MM.1S (cell line): ENCODE measurements around the gene ZBTB12.
A peak's percentile ranks its signal among the peaks of the same experiment; 100 is the strongest.

Source experiments
- DNase-seq: peaks from one replicate; pipeline ENCODE4 v3.0.0-alpha.2; 2015
- H2AFZ ChIP-seq: fragments of 300-600 bp; sonication (generic); 2 replicates; pipeline ENCODE4 v1.6.0; 2016; ENCODE audit warnings: antibody characterized with exemption, low read length
- H3F3A ChIP-seq: fragments of 300-600 bp; sonication (generic); 2 replicates; pipeline ENCODE4 v1.6.1; 2016; ENCODE audit warnings: mild to moderate bottlenecking, antibody characterized with exemption, low read length, moderate library complexity, mixed read lengths; ENCODE audit not compliant: insufficient read depth
- H3K27ac ChIP-seq: fragments of 300-600 bp; sonication (generic); 2 replicates; pipeline ENCODE4 v1.5.1; 2016; ENCODE audit warnings: mild to moderate bottlenecking, low read length
- H3K27me3 ChIP-seq: fragments of 300-600 bp; sonication (generic); replicated peaks from 2 replicates; pipeline ENCODE4 v1.6.0; 2016; ENCODE audit warnings: low read length; ENCODE audit not compliant: insufficient read depth
- H3K36me3 ChIP-seq: fragments of 300-600 bp; sonication (generic); replicated peaks from 2 replicates; pipeline ENCODE4 v1.6.1; 2016; ENCODE audit warnings: mild to moderate bottlenecking, low read length, mixed read lengths; ENCODE audit not compliant: insufficient read depth
- H3K4me1 ChIP-seq: fragments of 300-600 bp; sonication (generic); 2 replicates; pipeline ENCODE4 v1.6.1; 2016; ENCODE audit warnings: low read length, mixed read lengths
- H3K4me2 ChIP-seq: fragments of 300-600 bp; sonication (generic); 2 replicates; pipeline ENCODE4 v1.6.0; 2016; ENCODE audit warnings: low read depth, low read length
- H3K4me3 ChIP-seq: fragments of 300-600 bp; sonication (generic); 2 replicates; pipeline ENCODE4 v1.5.1; 2016; ENCODE audit warnings: low read length, mixed read lengths
- H3K79me2 ChIP-seq: fragments of 300-600 bp; sonication (generic); 2 replicates; pipeline ENCODE4 v1.6.1; 2016; ENCODE audit warnings: mixed run types, low read length, mixed read lengths
- H3K9ac ChIP-seq: fragments of 300-600 bp; sonication (generic); 2 replicates; pipeline ENCODE4 v1.6.1; 2016; ENCODE audit warnings: low read length, mixed read lengths
- H3K9me2 ChIP-seq: fragments of 300-600 bp; sonication (generic); replicated peaks from 2 replicates; pipeline ENCODE4 v1.6.1; 2016; ENCODE audit warnings: mild to moderate bottlenecking, low read length, mixed read lengths; ENCODE audit not compliant: insufficient read depth
- H3K9me3 ChIP-seq: fragments of 300-600 bp; sonication (generic); replicated peaks from 2 replicates; pipeline ENCODE4 v1.6.1; 2016; ENCODE audit warnings: mild to moderate bottlenecking, low read length, mixed read lengths; ENCODE audit not compliant: insufficient read depth
- H4K20me1 ChIP-seq: fragments of 300-600 bp; sonication (generic); 2 replicates; pipeline ENCODE4 v1.6.1; 2016; ENCODE audit warnings: mild to moderate bottlenecking, low read length, moderate library complexity, mixed read lengths; ENCODE audit not compliant: insufficient read depth
- EZH2 ChIP-seq: fragments of 300-600 bp; sonication (generic); optimal IDR thresholded peaks from 2 replicates; pipeline ENCODE3; 2017; ENCODE audit warnings: low read depth, mild to moderate bottlenecking, antibody characterized with exemption, low read length, mixed read lengths
- EZH2phosphoT487 ChIP-seq: fragments of 300-600 bp; sonication (generic); IDR thresholded peaks from 2 replicates; pipeline ENCODE4 v1.6.1; 2018; ENCODE audit warnings: antibody characterized with exemption, low read length
- TF ChIP-seq, protein P1 (sequence below): fragments of 300-600 bp; sonication (generic); IDR thresholded peaks from 2 replicates; pipeline ENCODE4 v1.5.1; 2016; ENCODE audit warnings: antibody characterized with exemption, low read length, mixed read lengths

The ZBTB12 gene

DNA sequence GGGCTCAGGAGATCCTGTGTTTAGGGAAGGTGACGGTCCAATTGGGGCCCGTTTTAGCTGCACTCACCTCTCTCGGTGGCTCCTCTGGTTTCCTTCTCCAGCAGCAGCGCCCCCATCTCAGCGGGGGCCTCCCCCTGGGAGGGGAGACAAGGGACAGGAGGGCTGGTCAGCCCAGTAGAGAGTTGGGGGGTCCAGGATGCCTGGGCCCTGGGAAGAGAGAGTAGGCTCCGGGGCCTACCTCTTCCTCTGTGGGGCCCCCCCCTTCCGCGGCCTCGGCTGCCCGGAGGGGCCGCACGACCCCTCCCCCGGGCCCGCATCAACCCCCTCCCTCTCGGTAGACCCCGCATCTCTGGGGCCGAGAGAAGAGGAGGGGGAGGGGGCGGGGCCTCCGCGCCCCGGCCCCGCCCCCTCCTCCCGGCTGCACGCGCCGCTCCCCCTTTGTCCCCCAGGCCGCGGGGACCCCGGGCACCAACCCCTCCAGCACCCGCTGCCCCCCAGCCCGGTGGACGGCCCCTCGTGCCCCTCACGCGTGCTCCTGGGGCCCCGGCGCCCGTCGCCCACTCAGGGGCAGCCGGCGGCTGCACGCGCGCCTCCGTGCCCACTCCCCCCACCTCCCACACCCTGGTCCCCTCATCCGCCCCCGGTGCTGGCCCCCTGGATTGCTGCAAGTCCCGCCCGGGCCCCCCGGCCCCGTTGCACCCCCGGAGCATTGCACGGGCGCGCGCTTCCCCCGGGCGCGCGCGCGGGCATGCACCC, 4.9 kb downstream of the ZBTB12 start:
- TF ChIP-seq EZH2phosphoT487 (no peak), EZH2 (no peak)
- TF ChIP-seq, protein P1, sequence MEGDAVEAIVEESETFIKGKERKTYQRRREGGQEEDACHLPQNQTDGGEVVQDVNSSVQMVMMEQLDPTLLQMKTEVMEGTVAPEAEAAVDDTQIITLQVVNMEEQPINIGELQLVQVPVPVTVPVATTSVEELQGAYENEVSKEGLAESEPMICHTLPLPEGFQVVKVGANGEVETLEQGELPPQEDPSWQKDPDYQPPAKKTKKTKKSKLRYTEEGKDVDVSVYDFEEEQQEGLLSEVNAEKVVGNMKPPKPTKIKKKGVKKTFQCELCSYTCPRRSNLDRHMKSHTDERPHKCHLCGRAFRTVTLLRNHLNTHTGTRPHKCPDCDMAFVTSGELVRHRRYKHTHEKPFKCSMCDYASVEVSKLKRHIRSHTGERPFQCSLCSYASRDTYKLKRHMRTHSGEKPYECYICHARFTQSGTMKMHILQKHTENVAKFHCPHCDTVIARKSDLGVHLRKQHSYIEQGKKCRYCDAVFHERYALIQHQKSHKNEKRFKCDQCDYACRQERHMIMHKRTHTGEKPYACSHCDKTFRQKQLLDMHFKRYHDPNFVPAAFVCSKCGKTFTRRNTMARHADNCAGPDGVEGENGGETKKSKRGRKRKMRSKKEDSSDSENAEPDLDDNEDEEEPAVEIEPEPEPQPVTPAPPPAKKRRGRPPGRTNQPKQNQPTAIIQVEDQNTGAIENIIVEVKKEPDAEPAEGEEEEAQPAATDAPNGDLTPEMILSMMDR, result no peak
- Histone ChIP-seq H3K9me3 (no peaks in the 10 kb centered on the region), H3K9me2 (no peaks in the 10 kb centered on the region), H3K27me3 (no peaks in the 10 kb centered on the region), H2AFZ (peak overlapping the region; percentile 52), H4K20me1 (no peaks in the 10 kb centered on the region), H3K79me2 (peaks cover 22% of the 10 kb centered on the region), H3K9ac (peak overlapping the region; percentile 62), H3F3A (peaks cover 16% of the 10 kb centered on the region), H3K4me3 (peak overlapping the region; percentile 95), H3K4me2 (peak overlapping the region; percentile 71), H3K4me1 (0 out of 2 replicates have a peak, but pooled peaks cover 3% of the 10 kb centered on the region), H3K36me3 (no peaks in the 10 kb centered on the region), H3K27ac (no peak overlapping the region; the same call in 1 of the 2 replicates)
- no peak for DNase-seq

DNA sequence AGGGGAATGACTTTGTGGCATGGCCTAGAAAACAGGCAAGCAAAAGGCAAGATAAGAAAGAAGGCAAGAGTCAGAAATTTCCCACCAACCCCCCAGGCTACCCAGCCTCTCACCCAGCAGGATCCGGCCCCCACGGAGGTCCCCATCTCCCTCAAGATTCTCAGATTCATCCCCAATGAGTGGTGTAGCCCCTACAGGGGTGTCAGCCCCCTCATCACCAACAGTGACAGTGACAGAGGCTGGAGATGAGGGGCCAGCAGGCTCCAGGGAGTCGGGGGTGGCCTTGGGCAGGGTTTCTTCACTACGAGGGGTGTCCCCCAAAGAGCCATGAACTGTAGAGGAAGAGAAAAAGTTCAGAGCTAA, 5.4 kb downstream of the ZBTB12 start:
- Histone ChIP-seq H3K27ac (no peak overlapping the region; the same call in 1 of the 2 replicates), H3K9me2 (no peaks in the 10 kb centered on the region), H3K9me3 (no peaks in the 10 kb centered on the region), H3K4me2 (peak overlapping the region; percentile 71), H4K20me1 (no peaks in the 10 kb centered on the region), H3F3A (peaks cover 16% of the 10 kb centered on the region), H3K9ac (peak overlapping the region; percentile 62; the same call in 1 of the 2 replicates), H3K4me1 (0 out of 2 replicates have a peak, but pooled peaks cover 3% of the 10 kb centered on the region), H3K27me3 (no peaks in the 10 kb centered on the region), H2AFZ (peak overlapping the region; percentile 52), H3K79me2 (peaks cover 22% of the 10 kb centered on the region), H3K36me3 (no peaks in the 10 kb centered on the region), H3K4me3 (peak overlapping the region; percentile 95)
- TF ChIP-seq EZH2 (no peak), EZH2phosphoT487 (no peak)
- TF ChIP-seq, protein P1, result no peak
- no peak for DNase-seq

DNA sequence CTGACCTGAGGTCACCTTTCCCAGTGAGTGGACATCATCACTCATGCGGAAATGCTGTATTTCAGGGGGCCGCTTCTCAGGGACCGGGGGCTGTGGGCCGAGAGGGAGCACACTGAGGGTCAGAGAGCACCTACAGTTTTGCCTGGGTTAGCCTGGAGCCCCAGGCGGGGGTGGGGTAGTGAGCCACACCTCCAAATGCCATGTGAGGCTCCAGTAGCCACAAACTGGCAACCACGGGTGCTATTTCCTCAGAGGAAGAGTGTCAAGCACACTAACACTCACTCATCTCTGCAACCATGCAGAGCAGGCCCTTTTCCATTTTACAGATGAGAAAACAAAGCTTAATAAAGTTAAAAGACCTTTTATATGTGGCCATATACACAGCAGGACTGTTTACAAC, 9.1 kb downstream of the ZBTB12 start:
- no peak for DNase-seq
- no peaks in the 10 kb centered on the region; the same call in 1 of the 2 replicates for H3K36me3 ChIP-seq
- H3K4me3 ChIP-seq, result no peak overlapping the region
- H3K4me1 ChIP-seq, result no peaks in the 10 kb centered on the region
- TF ChIP-seq EZH2phosphoT487 (no peak), EZH2 (no peak)
- TF ChIP-seq, protein P1, result no peak
- no peaks in the 10 kb centered on the region for H3K27me3 ChIP-seq
- H3K9me2 ChIP-seq, result no peaks in the 10 kb centered on the region
- H4K20me1 ChIP-seq, result no peaks in the 10 kb centered on the region
- H3K79me2 ChIP-seq, result peaks cover 7% of the 10 kb centered on the region
- H3K9me3 ChIP-seq, result no peaks in the 10 kb centered on the region
- no peak overlapping the region for H3K4me2 ChIP-seq
- H2AFZ ChIP-seq, result no peak overlapping the region
- peaks cover 7% of the 10 kb centered on the region; the same call in 1 of the 2 replicates for H3F3A ChIP-seq
- no peak overlapping the region for H3K27ac ChIP-seq
- no peak overlapping the region for H3K9ac ChIP-seq
